Vagina (tissue), 2 donors: ENCODE data around the gene CAP2.
"Not testable (repeated sequence)": the region's sequence is repeated elsewhere in the genome, so short reads cannot be mapped to it uniquely, and the experiment has no call there.

Experiments
- CTCF ChIP-seq, 3 experiments: fragments of 450-650 bp in 2 of 3; fragments of 200-600 bp in 1 of 3; sonication (generic) in 1 of 3; IDR thresholded peaks; one replicate each; pipeline ENCODE4 v1.5.1; 2017 to 2019; ENCODE audit warnings: antibody characterized with exemption in 3 of 3, mild to moderate bottlenecking in 2 of 3, moderate library complexity in 2 of 3
- POLR2A ChIP-seq, 2 donors: fragments of 450-650 bp; IDR thresholded peaks; one replicate each; pipeline ENCODE4 v1.6.1; 2017; ENCODE audit warnings: antibody characterized with exemption in 2 of 2, mild to moderate bottlenecking in 2 of 2, moderate library complexity in 2 of 2

DNA sequence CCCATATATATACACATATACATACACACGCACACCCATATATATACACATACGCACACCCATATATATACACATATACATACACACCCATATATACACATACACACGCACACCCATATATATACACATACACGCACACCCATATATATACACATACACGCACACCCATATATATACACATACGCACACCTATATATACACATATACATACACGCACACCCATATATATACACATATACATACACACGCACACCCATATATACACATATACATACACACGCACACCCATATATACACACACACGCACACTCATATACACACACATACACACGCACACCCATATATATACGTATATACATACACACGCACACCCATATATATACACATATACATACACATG, 193.2 kb downstream of the CAP2 start:
- not testable (repeated sequence) for TF ChIP-seq POLR2A, CTCF (IDR thresholded peaks at IDR 0.05)
